HL-60/S4 treated with retinoic acid at 250 ng/mL for 4 days and 3 days (cell line): Measurements from ENCODE around the gene PARP16.

Source experiments
- in situ Hi-C: fragments of 300-500 bp; cut with MboI; formaldehyde crosslinking; loops from 2 replicates; pipeline ENCODE4 v1.7.0; 2022; ENCODE audit warnings: low sequenced_read_pairs

PARP16 gene

GRCh38 chr15:65208647-65209046 lies 78.0 kb downstream of the PARP16 start:
- in situ Hi-C loops: no loop called here
